ENCODE results near the gene MYO5C. TPM values are rescaled to one million over a fixed set of nuclear protein-coding genes. Genes with fewer than 3 reads are reported as not detected.
A peak's percentile ranks its signal among the peaks of the same experiment; 100 is the strongest.

MYO5C gene
- total and polyA plus RNA-seq, 2 of the 4 experiments (the other 2 are of a cell fraction), result under 0.01 to 0.03 TPM

DNA sequence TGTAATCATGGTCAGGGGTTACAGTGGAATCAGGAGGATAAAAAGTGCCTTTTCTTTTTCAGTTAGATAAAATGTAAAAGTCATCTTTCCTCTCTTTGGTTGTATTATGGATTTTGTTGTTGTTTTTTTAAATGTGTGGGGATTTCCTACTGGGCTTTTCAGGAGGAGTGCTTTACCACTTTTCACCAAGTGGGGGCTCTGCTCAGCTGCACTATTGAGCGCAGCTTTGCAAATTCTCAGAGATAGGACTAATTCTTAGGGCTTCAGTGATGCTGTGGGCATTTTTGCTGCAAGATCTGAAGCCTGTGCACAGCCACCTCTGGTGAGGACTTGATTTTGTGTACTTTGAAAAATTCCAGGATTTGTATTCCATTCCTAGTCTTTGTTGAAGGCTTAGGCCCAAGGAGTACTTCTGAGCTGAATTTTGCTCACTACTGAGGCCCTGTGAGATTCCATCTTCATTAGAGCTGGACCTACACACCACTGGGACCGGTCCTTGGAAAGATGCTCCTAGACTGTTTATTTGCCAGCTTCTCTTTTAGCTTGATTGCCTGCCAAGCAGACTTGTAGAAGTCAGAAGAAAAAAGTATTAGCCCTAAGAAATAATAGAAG is 111.9 kb downstream of the MYO5C start:
- Histone ChIP-seq H3K23ac (ENCODE audit: low read depth, low read length) (no peak overlapping the region), H2AFZ (replicated peaks; ENCODE audit: low read length, poor library complexity) (no peak overlapping the region), H3K4me2 (ENCODE audit: low read depth, low read length) (no peak overlapping the region), H3K4me3 (ENCODE audit: insufficient read depth, low read depth, low read length) (no peak overlapping the region), H3K4me1 (ENCODE audit: control insufficient read depth, insufficient read depth, low read length) (peaks cover 1% of the 10 kb centered on the region; the same call in 1 of the 2 replicates), H3K9me1 (ENCODE audit: insufficient read depth, low read length) (no peaks in the 10 kb centered on the region), H2BK120ac (ENCODE audit: low read depth, low read length) (no peak overlapping the region), H4K5ac (ENCODE audit: low read depth, low read length) (no peak overlapping the region), H4K91ac (ENCODE audit: insufficient read depth, low read depth, low read length) (no peak overlapping the region), H3K9ac (ENCODE audit: low read depth, low read length) (no peak overlapping the region), H2AK9ac (replicated peaks; ENCODE audit: low read depth, low read length, poor library complexity) (peak overlapping the region; percentile 60), H3K27me3 (ENCODE audit: control insufficient read depth, insufficient read depth, low read length) (no peaks in the 10 kb centered on the region; the same call in 1 of the 2 replicates), H3K9me3 (ENCODE audit: control insufficient read depth, insufficient read depth, low read length) (no peaks in the 10 kb centered on the region), H3K27ac (ENCODE audit: insufficient read depth, low read length) (no peak overlapping the region), H3K14ac (replicated peaks; ENCODE audit: low read depth, low read length) (no peak overlapping the region), H3K18ac (ENCODE audit: low read depth, low read length) (no peak overlapping the region), H3K4ac (ENCODE audit: low read depth, low read length) (no peak overlapping the region), H4K8ac (ENCODE audit: low read depth in 2 of 2, low read length in 2 of 2) (no peak overlapping the region), H3K56ac (ENCODE audit: extremely low read depth, insufficient read depth, low read length) (no peak overlapping the region), H3K36me3 (ENCODE audit: control insufficient read depth, insufficient read depth, low read length) (no peaks in the 10 kb centered on the region), H2BK15ac (ENCODE audit: low read depth, low read length) (no peak overlapping the region), H2BK5ac (ENCODE audit: low read depth, low read length, poor library complexity, severe bottlenecking) (no peak overlapping the region), H3K79me1 (ENCODE audit: low read depth in 1 of 2, low read length in 2 of 2) (peaks cover 2 to 5% of the 10 kb centered on the region in 2 experiments; a peak in 3 of 4 replicates), H2AK5ac (ENCODE audit: low read depth, low read length) (no peak overlapping the region), H2BK20ac (ENCODE audit: low read depth, low read length) (no peak overlapping the region), H4K20me1 (ENCODE audit: insufficient read depth, low read length) (no peaks in the 10 kb centered on the region)
- BruUV-seq (replicated peaks), result no TSS peak
- CTCF ChIA-PET, result interaction anchor here (1.0 to 2.3 kb wide), 5 partner anchors 10 to 44 kb away, joined by 3 to 8 read pairs (median 5); no protein-coding TSS in a partner anchor
- dilution Hi-C loops (cut with HindIII; ENCODE audit: low sequenced_read_pairs, unreplicated experiment) (no loop called here), intact Hi-C loops (cut with micrococcal nuclease) (loop anchor here (2.0 to 5.0 kb wide), 2 partner anchors 43 to 554 kb away; no protein-coding TSS in a partner anchor), in situ Hi-C loops (cut with MboI; ENCODE audit: low sequenced_read_pairs) (no loop called here)
- peak; percentile 39 for DNase-seq
- no CpG with 5 or more reads among the region's 2 CpGs for WGBS, 2 experiments (ENCODE audit: extremely low coverage in 2 of 2, insufficient read length in 1 of 2)
- TF ChIP-seq MXI1 (IDR thresholded peaks at IDR 0.05; ENCODE audit: borderline replicate concordance, low read depth, low read length) (no peak), CHD1 (IDR thresholded peaks at IDR 0.05; ENCODE audit: low read depth, low read length) (no peak), MAFK (IDR thresholded peaks at IDR 0.05; ENCODE audit: low read depth, low read length) (no peak), NFE2L2 (IDR thresholded peaks at IDR 0.05; ENCODE audit: low read depth, low read length) (no peak), SMC3 (IDR thresholded peaks at IDR 0.05; ENCODE audit: low read depth, low read length) (peak; percentile 66), RCOR1 (IDR thresholded peaks at IDR 0.05; ENCODE audit: insufficient replicate concordance, low read length) (no peak), RAD21 (IDR thresholded peaks at IDR 0.05; ENCODE audit: low read length) (peak; percentile 69), MAZ (IDR thresholded peaks at IDR 0.05; ENCODE audit: borderline replicate concordance, low read depth, low read length) (no peak), RFX5 (IDR thresholded peaks at IDR 0.05; ENCODE audit: low read depth, low read length) (no peak), FOS (IDR thresholded peaks at IDR 0.05; ENCODE audit: low read depth, low read length) (no peak), CEBPB (IDR thresholded peaks at IDR 0.05; ENCODE audit: low read depth, low read length) (no peak)
- TF ChIP-seq, protein P1, sequence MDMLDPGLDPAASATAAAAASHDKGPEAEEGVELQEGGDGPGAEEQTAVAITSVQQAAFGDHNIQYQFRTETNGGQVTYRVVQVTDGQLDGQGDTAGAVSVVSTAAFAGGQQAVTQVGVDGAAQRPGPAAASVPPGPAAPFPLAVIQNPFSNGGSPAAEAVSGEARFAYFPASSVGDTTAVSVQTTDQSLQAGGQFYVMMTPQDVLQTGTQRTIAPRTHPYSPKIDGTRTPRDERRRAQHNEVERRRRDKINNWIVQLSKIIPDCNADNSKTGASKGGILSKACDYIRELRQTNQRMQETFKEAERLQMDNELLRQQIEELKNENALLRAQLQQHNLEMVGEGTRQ (IDR thresholded peaks at IDR 0.05; ENCODE audit: low read depth, low read length), result no peak
- TF ChIP-seq, protein P2, sequence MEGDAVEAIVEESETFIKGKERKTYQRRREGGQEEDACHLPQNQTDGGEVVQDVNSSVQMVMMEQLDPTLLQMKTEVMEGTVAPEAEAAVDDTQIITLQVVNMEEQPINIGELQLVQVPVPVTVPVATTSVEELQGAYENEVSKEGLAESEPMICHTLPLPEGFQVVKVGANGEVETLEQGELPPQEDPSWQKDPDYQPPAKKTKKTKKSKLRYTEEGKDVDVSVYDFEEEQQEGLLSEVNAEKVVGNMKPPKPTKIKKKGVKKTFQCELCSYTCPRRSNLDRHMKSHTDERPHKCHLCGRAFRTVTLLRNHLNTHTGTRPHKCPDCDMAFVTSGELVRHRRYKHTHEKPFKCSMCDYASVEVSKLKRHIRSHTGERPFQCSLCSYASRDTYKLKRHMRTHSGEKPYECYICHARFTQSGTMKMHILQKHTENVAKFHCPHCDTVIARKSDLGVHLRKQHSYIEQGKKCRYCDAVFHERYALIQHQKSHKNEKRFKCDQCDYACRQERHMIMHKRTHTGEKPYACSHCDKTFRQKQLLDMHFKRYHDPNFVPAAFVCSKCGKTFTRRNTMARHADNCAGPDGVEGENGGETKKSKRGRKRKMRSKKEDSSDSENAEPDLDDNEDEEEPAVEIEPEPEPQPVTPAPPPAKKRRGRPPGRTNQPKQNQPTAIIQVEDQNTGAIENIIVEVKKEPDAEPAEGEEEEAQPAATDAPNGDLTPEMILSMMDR (conservative IDR thresholded peaks at IDR 0.05; ENCODE audit: low read depth, low read length), result peak; percentile 71
- POLR2A ChIA-PET (ENCODE audit: unreplicated experiment), result no interaction called here
- ATAC-seq (ENCODE audit: low read depth), result no peak
